HG03066 (cell line): ENCODE data around the gene KDM8.
"Not testable (repeated sequence)": the region's sequence is repeated elsewhere in the genome, so short reads cannot be mapped to it uniquely, and the experiment has no call there.

Experiments used
- ATAC-seq: cut with Tn5 transposase; IDR thresholded peaks from one replicate; pipeline ENCODE4 v1.9.1; 2021; ENCODE audit warnings: low read depth; ENCODE audit not compliant: unreplicated experiment

KDM8 gene

DNA sequence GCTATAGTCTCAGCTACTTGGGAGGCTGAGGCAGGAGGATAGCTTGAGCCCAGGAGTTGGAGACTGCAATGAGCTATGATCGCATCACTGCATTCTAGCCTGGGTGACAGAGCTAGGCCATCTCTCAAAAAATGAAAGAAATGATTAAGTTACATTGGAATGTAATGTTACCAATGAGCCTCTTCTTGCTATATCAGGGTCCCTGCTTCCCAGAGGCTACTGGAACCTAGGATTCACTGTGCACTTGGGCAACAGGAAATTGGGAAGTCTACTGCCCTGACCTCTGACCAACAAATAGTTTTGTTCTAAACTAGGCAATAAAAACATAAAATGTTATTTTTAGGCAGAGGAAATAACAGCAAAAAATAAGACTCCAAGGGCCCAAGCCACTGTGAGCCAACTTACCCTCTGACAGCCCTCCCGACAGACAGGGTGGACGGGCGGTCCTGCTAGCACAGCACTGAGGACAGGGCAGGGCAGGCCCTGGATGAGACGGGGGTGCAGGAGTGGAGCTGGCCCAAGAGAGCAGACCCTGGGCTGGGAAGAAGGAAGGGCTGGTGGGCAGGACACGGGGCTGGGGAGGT, 37.7 kb downstream of the KDM8 start:
- no peak for ATAC-seq

GRCh38 chr16:27241658-27242057, 38.3 kb downstream of the KDM8 start:
- ATAC-seq: no peak

- no peak for ATAC-seq
Observed at GRCh38 chr16:27242398-27242797, 39.1 kb downstream of the KDM8 start.

DNA sequence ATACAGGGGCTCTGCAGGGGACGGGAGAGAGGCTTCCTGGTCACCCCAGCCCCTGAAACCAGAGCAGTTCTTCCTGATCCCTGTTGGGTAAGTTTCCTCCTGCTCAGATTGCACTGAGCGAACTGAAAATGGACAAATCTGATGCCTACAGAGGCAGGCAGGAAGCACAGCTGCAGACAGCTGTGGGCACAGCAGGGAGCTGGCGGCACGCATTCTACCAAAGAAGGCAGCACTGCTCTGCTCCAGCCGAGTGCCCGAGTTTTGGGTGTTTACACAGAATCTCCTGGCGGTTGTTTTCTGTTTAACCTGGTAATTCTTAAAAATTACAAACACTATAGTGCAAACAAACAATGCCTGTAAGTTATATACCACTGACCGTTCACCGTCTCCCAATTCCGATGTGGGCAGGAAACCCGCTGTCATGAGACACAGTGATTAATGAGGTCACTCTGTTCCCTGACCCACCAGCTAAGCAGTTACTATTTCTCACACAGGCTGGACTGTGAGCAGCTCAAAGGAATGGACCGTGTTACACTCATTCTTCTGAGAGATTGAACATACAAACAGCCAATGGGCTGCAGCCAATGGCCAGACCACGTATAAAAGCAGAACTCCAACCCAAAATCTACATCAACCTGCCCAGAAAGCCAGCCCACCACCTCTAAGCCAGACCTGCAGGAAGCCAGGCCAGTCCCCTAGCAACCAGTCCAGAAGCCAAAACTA, 39.7 kb downstream of the KDM8 start:
- ATAC-seq: peak; percentile 69

DNA sequence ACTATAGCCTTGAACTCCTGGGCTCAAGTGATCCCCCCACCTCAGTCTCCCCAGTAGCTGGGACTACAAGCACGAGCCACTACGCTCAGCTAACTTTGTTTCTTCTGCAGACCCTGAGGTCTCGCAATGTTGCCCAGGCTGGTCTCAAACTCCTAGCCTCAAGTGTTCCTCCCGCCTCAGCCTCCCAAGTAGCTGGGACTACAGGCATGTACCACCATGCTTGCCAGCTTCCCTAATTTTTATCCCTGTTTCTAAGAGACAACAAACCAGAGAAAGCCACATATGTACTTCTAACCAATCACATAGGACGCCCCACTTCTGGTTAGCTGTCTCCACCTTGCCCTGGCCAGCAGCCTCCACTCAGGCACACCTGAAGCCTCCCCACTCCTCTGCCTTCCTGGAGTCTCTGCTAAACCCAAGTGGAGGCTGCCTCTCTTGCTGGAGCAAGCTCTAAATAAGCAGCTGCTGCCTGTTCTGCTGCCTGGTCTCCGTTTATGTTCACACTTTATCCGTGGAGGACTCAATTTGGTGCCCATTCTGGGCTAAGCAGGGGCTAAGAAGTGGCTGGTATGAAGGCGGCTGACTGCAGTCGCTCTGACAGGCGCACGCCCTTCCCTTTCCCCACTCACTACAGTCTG, 40.5 kb downstream of the KDM8 start:
- ATAC-seq: no peak

DNA sequence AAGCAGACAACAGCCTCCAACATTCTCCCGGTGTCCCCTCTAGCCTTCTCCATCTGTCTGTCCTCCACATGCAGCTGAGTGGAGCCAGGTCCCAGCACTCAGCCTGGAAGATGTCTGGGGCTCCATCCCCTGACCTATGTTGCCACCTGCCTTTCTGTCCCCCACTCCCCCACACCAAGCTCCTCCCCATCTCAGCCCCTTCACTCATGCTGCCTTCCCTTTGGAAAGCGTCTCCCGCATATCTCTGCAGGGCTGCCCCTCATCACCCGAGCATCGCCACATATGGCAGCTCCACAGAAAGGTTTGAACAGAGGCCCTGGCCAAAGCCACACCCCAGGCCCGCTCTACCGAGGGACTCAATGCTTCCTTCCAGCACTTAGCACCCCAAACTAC, 41.0 kb downstream of the KDM8 start:
- ATAC-seq: no peak

- no peak for ATAC-seq
Observed at GRCh38 chr16:27245276-27246172, 42.2 kb downstream of the KDM8 start.

DNA sequence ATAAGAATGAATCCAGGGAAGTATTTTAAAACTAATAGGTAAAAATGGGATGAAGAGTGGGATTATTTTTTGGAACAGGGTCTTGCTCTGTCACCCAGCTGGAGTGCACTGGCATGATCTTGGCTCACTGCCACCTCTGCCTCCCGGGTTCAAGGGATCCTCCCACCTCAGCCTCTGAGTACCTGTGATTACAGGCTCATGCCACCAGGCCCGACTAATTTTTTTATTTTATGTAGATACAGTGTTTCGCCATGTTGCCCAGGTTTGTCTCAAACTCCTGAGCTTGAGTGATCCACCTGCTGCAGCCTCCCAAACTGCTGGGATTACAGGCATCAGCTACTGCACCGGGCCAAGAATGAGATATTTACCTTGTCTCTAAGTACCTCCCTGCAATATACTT, 43.1 kb downstream of the KDM8 start:
- ATAC-seq: no peak

DNA sequence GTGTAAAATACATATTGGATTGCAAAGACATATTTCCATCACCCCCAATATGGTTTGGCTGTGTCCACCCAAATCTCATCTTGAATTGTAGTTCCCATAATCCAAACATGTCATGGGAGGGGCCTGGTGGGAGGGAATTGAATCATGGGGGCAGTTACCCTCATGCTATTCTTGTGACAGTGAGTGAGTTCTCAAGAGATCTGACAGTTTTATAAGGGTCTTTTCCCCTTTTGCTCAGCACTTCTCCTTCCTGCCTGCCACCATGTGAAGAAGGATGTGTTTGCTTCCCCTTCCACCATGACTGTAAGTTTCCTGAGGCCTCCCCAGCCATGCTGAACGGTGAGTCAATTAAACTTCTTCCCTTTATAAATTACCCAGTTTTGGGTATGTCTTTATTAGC, 43.8 kb downstream of the KDM8 start:
- ATAC-seq: not testable (repeated sequence)

DNA sequence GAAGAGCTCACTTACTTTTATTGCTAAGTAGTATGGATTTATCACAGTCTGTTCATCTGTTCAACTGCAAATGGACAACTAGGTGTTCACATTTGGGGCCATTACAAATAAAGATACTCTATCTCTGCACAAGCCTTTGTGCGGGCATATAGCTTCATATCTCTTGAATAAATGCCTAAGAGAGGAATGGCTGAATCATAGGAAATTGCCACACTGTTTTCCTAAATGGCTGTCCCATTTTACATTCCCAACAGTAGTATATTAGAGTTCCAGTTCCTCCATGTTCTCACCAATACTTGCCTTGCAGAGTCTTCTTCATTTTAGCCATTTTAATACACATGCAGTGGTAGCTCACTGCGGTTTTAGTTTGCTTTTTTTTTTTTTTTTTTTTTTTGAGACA, 44.7 kb downstream of the KDM8 start:
- no peak for ATAC-seq

DNA sequence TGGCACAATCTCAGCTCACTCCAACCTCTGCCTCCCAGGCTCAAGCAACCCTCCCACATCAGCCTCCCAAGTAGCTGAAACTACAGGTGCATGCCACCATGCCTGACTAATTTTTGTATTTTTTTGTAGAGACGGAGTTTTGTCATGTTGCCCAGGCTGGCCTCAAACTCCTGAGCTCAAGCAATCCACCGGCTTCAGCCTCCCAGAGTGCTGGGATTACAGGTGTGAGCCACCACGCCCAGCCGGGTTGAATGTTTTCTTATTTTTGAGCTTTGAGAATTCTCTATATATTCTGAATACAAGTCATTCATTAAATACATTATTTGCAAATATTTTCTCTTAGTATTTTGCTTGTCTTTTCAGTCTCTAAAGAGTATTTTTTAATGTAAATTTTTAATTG, 45.6 kb downstream of the KDM8 start:
- ATAC-seq: not testable (repeated sequence)

- no peak for ATAC-seq
Observed at GRCh38 chr16:27251541-27252205, 48.3 kb downstream of the KDM8 start.

DNA sequence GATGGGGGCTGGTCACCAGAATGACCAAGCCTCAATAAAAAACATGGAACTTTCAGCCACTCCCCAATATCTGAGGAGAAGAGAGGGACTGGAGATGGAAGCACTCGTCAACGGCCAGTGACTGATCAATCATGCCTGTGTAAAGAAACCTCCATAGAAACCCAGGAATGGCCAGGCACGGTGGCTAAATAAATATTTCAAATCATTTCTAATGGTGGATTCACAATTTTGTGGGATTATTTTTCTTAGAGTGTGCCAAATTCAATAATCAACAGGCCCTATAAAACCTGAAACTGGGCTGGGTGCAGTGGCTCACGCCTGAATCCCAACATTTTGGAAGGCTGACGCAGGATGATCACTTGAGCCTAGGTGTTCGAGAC, 48.9 kb downstream of the KDM8 start:
- no peak for ATAC-seq

- no peak for ATAC-seq
Observed at GRCh38 chr16:27253526-27253930, 50.2 kb downstream of the KDM8 start.

GRCh38 chr16:27254262-27254811, 51.0 kb downstream of the KDM8 start:
- ATAC-seq: peak; percentile 82

- no peak for ATAC-seq
Observed at GRCh38 chr16:27256861-27257260, 53.5 kb downstream of the KDM8 start.

GRCh38 chr16:27257271-27257670, 53.9 kb downstream of the KDM8 start:
- ATAC-seq: no peak

DNA sequence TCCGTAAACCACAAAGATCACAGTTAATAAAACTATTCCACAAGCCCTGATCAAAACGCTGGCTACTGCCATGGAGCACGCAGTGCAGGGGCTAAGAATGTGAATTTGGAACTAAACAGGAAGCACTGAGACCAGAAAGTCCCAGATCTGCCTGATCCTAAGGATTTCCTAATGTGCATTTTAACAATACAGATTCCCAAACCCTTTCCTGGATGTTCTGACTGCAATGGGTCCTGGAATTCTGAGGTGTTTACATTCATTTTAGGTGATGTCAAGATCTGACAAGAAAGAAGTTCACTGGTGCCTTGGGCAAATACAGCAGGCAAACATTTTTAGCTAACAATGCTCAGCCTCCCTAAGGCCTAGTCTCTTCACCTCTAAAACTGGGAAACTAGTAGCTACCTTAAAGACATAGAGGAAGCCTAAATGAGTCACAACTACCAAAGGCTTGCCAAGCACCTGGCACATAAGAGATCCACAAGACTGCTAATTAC, 55.0 kb downstream of the KDM8 start:
- no peak for ATAC-seq

DNA sequence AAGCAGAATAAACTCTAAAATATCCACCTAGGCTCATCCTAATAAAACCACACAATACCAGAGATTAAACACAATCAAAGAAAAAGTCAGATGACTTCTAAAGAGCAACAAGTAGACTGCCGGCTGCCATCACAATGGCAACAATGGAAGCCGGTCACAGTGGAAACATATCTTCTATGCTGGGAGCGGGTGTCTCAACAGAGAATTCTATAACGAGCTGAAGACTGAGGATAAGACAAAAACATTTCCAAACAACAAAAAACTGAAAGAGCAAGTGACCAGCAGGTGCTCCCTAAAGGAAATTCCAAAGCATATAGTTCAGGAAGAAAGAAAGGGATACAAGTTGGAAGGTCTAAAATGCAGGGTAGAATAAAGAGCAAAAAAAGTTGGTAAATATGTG, 56.4 kb downstream of the KDM8 start:
- ATAC-seq: no peak

GRCh38 chr16:27262904-27263423, 59.6 kb downstream of the KDM8 start:
- not testable (repeated sequence) for ATAC-seq
